Measurements from ENCODE around the gene RABGAP1L.

RABGAP1L gene

GRCh38 chr1:174965362-174966007, 806.2 kb downstream of the RABGAP1L start:
- DNase-seq (ENCODE audit: low read depth) = no peak

- DNase-seq (ENCODE audit: low read depth) = no peak
Observed at GRCh38 chr1:174966008-174966572, 806.8 kb downstream of the RABGAP1L start.

- DNase-seq (ENCODE audit: low read depth) = no peak
Observed at GRCh38 chr1:174967845-174968705, 808.8 kb downstream of the RABGAP1L start.

- no peak for DNase-seq (ENCODE audit: low read depth)
Observed at GRCh38 chr1:174968750-174969244, 809.5 kb downstream of the RABGAP1L start.

GRCh38 chr1:174969977-174970376, 810.7 kb downstream of the RABGAP1L start:
- DNase-seq (ENCODE audit: low read depth) = no peak

- DNase-seq (ENCODE audit: low read depth) = no peak
Observed at GRCh38 chr1:174971466-174971865, 812.1 kb downstream of the RABGAP1L start.

GRCh38 chr1:174971902-174972301, 812.6 kb downstream of the RABGAP1L start:
- no peak for DNase-seq (ENCODE audit: low read depth)

GRCh38 chr1:174974711-174975119, 815.4 kb downstream of the RABGAP1L start:
- no peak for DNase-seq (ENCODE audit: low read depth)

GRCh38 chr1:174975764-174976163, 816.4 kb downstream of the RABGAP1L start:
- no peak for DNase-seq (ENCODE audit: low read depth)

- peak; percentile 40 for DNase-seq (ENCODE audit: low read depth)
Observed at GRCh38 chr1:174976436-174977108, 817.3 kb downstream of the RABGAP1L start.

- no peak for DNase-seq (ENCODE audit: low read depth)
Observed at GRCh38 chr1:174982971-174983689, 823.8 kb downstream of the RABGAP1L start.

- no peak for DNase-seq (ENCODE audit: low read depth)
Observed at GRCh38 chr1:174984952-174985351, 825.6 kb downstream of the RABGAP1L start.

GRCh38 chr1:174988539-174988938, 829.2 kb downstream of the RABGAP1L start:
- no peak for DNase-seq (ENCODE audit: low read depth)

GRCh38 chr1:174988986-174989385, 829.7 kb downstream of the RABGAP1L start:
- DNase-seq (ENCODE audit: low read depth) = no peak

- no peak for DNase-seq (ENCODE audit: low read depth)
Observed at GRCh38 chr1:174989536-174990220, 830.4 kb downstream of the RABGAP1L start.

GRCh38 chr1:174990382-174990999, 831.2 kb downstream of the RABGAP1L start:
- no peak for DNase-seq (ENCODE audit: low read depth)

- DNase-seq (ENCODE audit: low read depth) = no peak
Observed at GRCh38 chr1:174991473-174991872, 832.2 kb downstream of the RABGAP1L start.

- no peak for DNase-seq (ENCODE audit: low read depth)
Observed at GRCh38 chr1:174995121-174995520, 835.8 kb downstream of the RABGAP1L start.

GRCh38 chr1:174995916-174996315, 836.6 kb downstream of the RABGAP1L start:
- no peak for DNase-seq (ENCODE audit: low read depth)

GRCh38 chr1:174996476-174996875, 837.2 kb downstream of the RABGAP1L start:
- DNase-seq (ENCODE audit: low read depth) = no peak

GRCh38 chr1:174997041-174997440, 837.7 kb downstream of the RABGAP1L start:
- DNase-seq (ENCODE audit: low read depth) = no peak

Measured in GM04504 (cell line).